ENCODE results near the gene CKAP5.

Gene CKAP5

DNA sequence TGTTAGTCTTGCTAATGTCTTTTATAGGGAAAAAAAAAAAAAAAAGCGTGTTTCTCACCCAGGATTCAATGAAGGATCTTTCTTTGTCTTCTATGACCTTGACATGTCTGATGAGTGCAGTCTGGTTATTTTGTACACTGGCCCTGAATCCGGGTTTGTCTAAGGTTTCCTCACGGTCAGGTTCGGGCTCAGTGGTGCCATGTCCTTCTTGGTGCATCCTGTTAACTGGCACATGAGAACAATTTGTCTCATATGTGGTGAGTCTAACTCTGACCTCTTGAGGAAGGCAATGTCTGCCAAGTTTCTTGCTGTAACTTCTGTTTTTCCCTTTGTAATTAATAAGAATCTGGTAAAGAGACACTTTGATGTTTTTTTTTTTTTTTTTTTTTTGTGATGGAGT, 114.5 kb downstream of the CKAP5 start:
- Histone ChIP-seq H3K18ac (ENCODE audit: low read length) (no peak overlapping the region), H2BK5ac (ENCODE audit: low read depth, low read length, poor library complexity) (no peak overlapping the region)
- WGBS (ENCODE audit: extremely low coverage, insufficient coverage, insufficient read length), result no CpG with 5 or more reads among the region's 4 CpGs

DNA sequence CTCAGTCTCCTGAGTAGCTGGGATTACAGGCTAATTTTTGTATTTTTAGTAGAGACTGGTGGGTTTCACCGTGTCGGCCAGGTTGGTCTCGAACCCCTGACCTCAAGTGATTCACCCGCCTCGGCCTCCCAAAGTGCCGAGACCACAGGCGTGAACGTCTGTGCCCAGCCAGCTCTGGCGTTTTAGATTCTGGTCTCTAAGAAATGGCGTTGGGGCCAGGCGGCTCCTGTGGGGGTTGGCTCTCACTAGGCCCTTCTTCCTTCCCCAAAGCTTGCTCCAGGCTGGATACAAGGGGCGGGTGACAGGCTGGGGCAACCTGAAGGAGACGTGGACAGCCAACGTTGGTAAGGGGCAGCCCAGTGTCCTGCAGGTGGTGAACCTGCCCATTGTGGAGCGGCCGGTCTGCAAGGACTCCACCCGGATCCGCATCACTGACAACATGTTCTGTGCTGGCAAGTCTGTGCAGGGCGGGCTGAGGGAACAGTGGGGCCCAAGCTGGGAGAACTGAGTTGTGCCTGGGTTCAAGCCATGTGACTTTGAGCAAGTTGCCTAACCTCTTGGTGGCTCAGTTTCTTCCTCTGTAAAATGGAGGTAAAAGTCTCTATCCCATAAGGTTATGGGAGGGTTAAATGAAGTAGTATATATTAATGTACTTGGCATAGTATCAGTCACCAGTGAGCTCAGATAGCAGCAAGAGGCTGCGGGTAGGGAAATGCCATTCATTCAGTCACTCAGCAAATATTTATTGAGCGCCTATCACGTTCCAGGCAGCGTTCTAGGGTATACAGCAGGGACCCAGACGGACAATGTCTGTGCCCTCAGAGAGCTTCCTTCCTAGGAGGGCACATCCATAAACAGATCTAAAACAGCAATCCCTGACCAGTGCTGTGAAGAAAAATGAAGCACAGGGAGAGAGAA, 116.7 kb downstream of the CKAP5 start:
- H3K18ac ChIP-seq (ENCODE audit: low read length), result no peak overlapping the region
- no peak overlapping the region for H4K12ac ChIP-seq (ENCODE audit: low read depth, low read length)
- no peak overlapping the region for H3K9ac ChIP-seq (ENCODE audit: low read length)
- H3K4ac ChIP-seq (ENCODE audit: low read depth, low read length), result no peak overlapping the region
- H3K4me3 ChIP-seq (ENCODE audit: low read depth, low read length), result no peak overlapping the region
- no peak overlapping the region for H2BK120ac ChIP-seq (ENCODE audit: insufficient read depth, low read length, poor library complexity)
- no peak overlapping the region for H2BK12ac ChIP-seq (ENCODE audit: low read length)
- H3K36me3 ChIP-seq (ENCODE audit: control insufficient read depth in 1 of 2, insufficient read depth in 2 of 2, low read length in 2 of 2), result no peaks in the 10 kb centered on the region
- no peak overlapping the region for H3K14ac ChIP-seq (ENCODE audit: low read length)
- peaks cover 0 to under 1% of the 10 kb centered on the region in 2 experiments for H3K4me1 ChIP-seq (ENCODE audit: control insufficient read depth in 1 of 2, insufficient read depth in 2 of 2, low read length in 2 of 2)
- no peak overlapping the region for H2BK5ac ChIP-seq (ENCODE audit: low read depth, low read length, poor library complexity)
- H2AFZ ChIP-seq (ENCODE audit: insufficient read depth, low read length, poor library complexity), result no peak overlapping the region
- H3K4me2 ChIP-seq (ENCODE audit: low read length), result no peak overlapping the region
- no peak overlapping the region for H4K91ac ChIP-seq (ENCODE audit: low read depth, low read length)
- H3K79me1 ChIP-seq (ENCODE audit: low read length), result no peaks in the 10 kb centered on the region
- no peak overlapping the region for H2AK5ac ChIP-seq (ENCODE audit: low read length)
- WGBS (ENCODE audit: extremely low coverage, insufficient coverage, insufficient read length), result no CpG with 5 or more reads among the region's 24 CpGs
- no peak overlapping the region for H4K8ac ChIP-seq (ENCODE audit: low read depth, low read length)
- H3K27me3 ChIP-seq (ENCODE audit: insufficient read depth, low read length), result no peaks in the 10 kb centered on the region
- DNase-seq, result peak in 1 of 2 donors; percentile 54
- no peaks in the 10 kb centered on the region for H3K9me3 ChIP-seq (ENCODE audit: insufficient read depth, low read depth, low read length)
- no peak overlapping the region for H3K23ac ChIP-seq (ENCODE audit: low read length)
- no peak overlapping the region for H3K27ac ChIP-seq (ENCODE audit: low read depth, low read length)
- H3K79me2 ChIP-seq (ENCODE audit: control insufficient read depth, insufficient read depth, low read length, poor library complexity), result no peaks in the 10 kb centered on the region

More for the DNA sequence above, 114.5 kb downstream of the CKAP5 start:
- no peak overlapping the region for H3K4ac ChIP-seq (ENCODE audit: low read depth, low read length)
- H3K9ac ChIP-seq (ENCODE audit: low read length), result no peak overlapping the region
- no peak overlapping the region for H3K4me3 ChIP-seq (ENCODE audit: low read depth, low read length)
- no peak overlapping the region for H3K14ac ChIP-seq (ENCODE audit: low read length)
- no peak overlapping the region for H2AFZ ChIP-seq (ENCODE audit: insufficient read depth, low read length, poor library complexity)
- no peaks in the 10 kb centered on the region for H3K79me2 ChIP-seq (ENCODE audit: control insufficient read depth, insufficient read depth, low read length, poor library complexity)
- no peaks in the 10 kb centered on the region for H3K36me3 ChIP-seq (ENCODE audit: control insufficient read depth in 1 of 2, insufficient read depth in 2 of 2, low read length in 2 of 2)
- no peak overlapping the region for H3K23ac ChIP-seq (ENCODE audit: low read length)
- H4K91ac ChIP-seq (ENCODE audit: low read depth, low read length), result no peak overlapping the region
- no peaks in the 10 kb centered on the region for H3K9me3 ChIP-seq (ENCODE audit: insufficient read depth, low read depth, low read length)
- H4K12ac ChIP-seq (ENCODE audit: low read depth, low read length), result no peak overlapping the region
- no peak overlapping the region for H3K27ac ChIP-seq (ENCODE audit: low read depth, low read length)
- no peak overlapping the region for H2BK120ac ChIP-seq (ENCODE audit: insufficient read depth, low read length, poor library complexity)
- no peaks in the 10 kb centered on the region for H3K4me1 ChIP-seq (ENCODE audit: control insufficient read depth in 1 of 2, insufficient read depth in 2 of 2, low read length in 2 of 2)
- H3K4me2 ChIP-seq (ENCODE audit: low read length), result no peak overlapping the region
- H2AK5ac ChIP-seq (ENCODE audit: low read length), result no peak overlapping the region
- no peak overlapping the region for H4K8ac ChIP-seq (ENCODE audit: low read depth, low read length)
- H3K79me1 ChIP-seq (ENCODE audit: low read length), result no peaks in the 10 kb centered on the region
- no peak overlapping the region for H2BK12ac ChIP-seq (ENCODE audit: low read length)
- no peak for DNase-seq
- no peaks in the 10 kb centered on the region for H3K27me3 ChIP-seq (ENCODE audit: insufficient read depth, low read length)

DNA sequence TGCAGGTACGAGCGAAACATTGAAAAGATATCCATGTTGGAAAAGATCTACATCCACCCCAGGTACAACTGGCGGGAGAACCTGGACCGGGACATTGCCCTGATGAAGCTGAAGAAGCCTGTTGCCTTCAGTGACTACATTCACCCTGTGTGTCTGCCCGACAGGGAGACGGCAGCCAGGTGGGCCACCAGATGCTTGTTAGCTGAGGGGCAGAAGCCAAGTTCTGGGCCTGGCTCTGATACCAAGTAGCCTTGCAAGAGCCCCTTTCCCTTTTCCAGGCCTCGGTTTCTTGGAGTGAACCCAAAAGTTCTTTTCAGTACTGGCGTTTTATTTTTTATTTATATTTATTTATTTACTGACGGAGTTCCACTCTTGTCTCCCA, 117.4 kb downstream of the CKAP5 start:
- no peak for DNase-seq
- no peak overlapping the region for H2BK120ac ChIP-seq (ENCODE audit: insufficient read depth, low read length, poor library complexity)
- H2BK12ac ChIP-seq (ENCODE audit: low read length), result no peak overlapping the region
- H2AK5ac ChIP-seq (ENCODE audit: low read length), result no peak overlapping the region
- no peak overlapping the region for H2BK5ac ChIP-seq (ENCODE audit: low read depth, low read length, poor library complexity)
- H3K79me2 ChIP-seq (ENCODE audit: control insufficient read depth, insufficient read depth, low read length, poor library complexity), result no peaks in the 10 kb centered on the region
- no peaks in the 10 kb centered on the region for H3K36me3 ChIP-seq (ENCODE audit: control insufficient read depth in 1 of 2, insufficient read depth in 2 of 2, low read length in 2 of 2)
- no peaks in the 10 kb centered on the region for H3K79me1 ChIP-seq (ENCODE audit: low read length)
- WGBS (ENCODE audit: extremely low coverage, insufficient coverage, insufficient read length), result no CpG with 5 or more reads among the region's 9 CpGs
- H3K9me3 ChIP-seq (ENCODE audit: insufficient read depth, low read depth, low read length), result no peaks in the 10 kb centered on the region
- H4K12ac ChIP-seq (ENCODE audit: low read depth, low read length), result no peak overlapping the region
- H3K9ac ChIP-seq (ENCODE audit: low read length), result no peak overlapping the region
- no peak overlapping the region for H3K27ac ChIP-seq (ENCODE audit: low read depth, low read length)
- H3K18ac ChIP-seq (ENCODE audit: low read length), result no peak overlapping the region
- no peak overlapping the region for H3K4ac ChIP-seq (ENCODE audit: low read depth, low read length)
- H3K27me3 ChIP-seq (ENCODE audit: insufficient read depth, low read length), result no peaks in the 10 kb centered on the region
- no peak overlapping the region for H3K4me2 ChIP-seq (ENCODE audit: low read length)
- H3K4me3 ChIP-seq (ENCODE audit: low read depth, low read length), result no peak overlapping the region
- H2AFZ ChIP-seq (ENCODE audit: insufficient read depth, low read length, poor library complexity), result no peak overlapping the region
- H4K8ac ChIP-seq (ENCODE audit: low read depth, low read length), result no peak overlapping the region
- no peak overlapping the region for H4K91ac ChIP-seq (ENCODE audit: low read depth, low read length)
- no peak overlapping the region for H3K14ac ChIP-seq (ENCODE audit: low read length)
- H3K4me1 ChIP-seq (ENCODE audit: control insufficient read depth in 1 of 2, insufficient read depth in 2 of 2, low read length in 2 of 2), result peaks cover 4 to 7% of the 10 kb centered on the region in 2 experiments
- no peak overlapping the region for H3K23ac ChIP-seq (ENCODE audit: low read length)

DNA sequence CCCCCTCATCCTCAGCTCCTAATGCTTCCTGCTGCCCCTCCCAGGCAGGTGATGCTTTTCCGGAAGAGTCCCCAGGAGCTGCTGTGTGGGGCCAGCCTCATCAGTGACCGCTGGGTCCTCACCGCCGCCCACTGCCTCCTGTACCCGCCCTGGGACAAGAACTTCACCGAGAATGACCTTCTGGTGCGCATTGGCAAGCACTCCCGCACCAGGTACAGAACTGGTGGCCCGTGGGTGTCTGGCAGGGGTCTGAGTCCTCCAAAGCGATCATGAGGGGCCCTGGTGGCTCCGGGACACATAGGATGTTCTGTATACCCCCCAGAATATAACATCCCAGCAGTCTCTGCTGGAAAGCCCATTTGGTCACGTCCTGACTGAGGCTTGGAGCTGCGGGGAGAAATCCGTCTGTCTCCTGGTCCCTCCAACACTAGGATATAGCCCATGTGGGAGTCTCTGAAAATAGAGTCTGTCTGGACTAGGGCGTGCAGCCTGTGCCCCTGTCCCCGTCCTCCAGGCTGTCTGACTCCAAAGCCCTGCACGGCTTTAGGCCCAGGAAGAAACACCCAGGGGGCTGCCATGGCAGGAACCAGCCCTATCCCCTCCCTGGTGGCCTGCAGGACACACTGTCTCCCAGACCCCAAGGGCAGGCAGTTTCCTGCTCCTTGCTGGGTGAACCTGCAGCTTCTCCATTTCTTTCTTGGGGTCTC, 118.0 kb downstream of the CKAP5 start:
- Histone ChIP-seq H2BK120ac (ENCODE audit: insufficient read depth, low read length, poor library complexity) (no peak overlapping the region), H3K79me1 (ENCODE audit: low read length) (no peaks in the 10 kb centered on the region), H3K4me2 (ENCODE audit: low read length) (no peak overlapping the region), H3K23ac (ENCODE audit: low read length) (no peak overlapping the region), H4K8ac (ENCODE audit: low read depth, low read length) (no peak overlapping the region), H3K4me3 (ENCODE audit: low read depth, low read length) (no peak overlapping the region), H3K27ac (ENCODE audit: low read depth, low read length) (no peak overlapping the region), H2BK12ac (ENCODE audit: low read length) (no peak overlapping the region), H3K18ac (ENCODE audit: low read length) (no peak overlapping the region), H3K4ac (ENCODE audit: low read depth, low read length) (no peak overlapping the region), H2BK5ac (ENCODE audit: low read depth, low read length, poor library complexity) (no peak overlapping the region), H3K14ac (ENCODE audit: low read length) (no peak overlapping the region), H3K9me3 (ENCODE audit: insufficient read depth, low read depth, low read length) (no peaks in the 10 kb centered on the region), H3K36me3 (ENCODE audit: control insufficient read depth in 1 of 2, insufficient read depth in 2 of 2, low read length in 2 of 2) (no peaks in the 10 kb centered on the region), H3K79me2 (ENCODE audit: control insufficient read depth, insufficient read depth, low read length, poor library complexity) (no peaks in the 10 kb centered on the region), H4K91ac (ENCODE audit: low read depth, low read length) (no peak overlapping the region), H3K4me1 (ENCODE audit: control insufficient read depth in 1 of 2, insufficient read depth in 2 of 2, low read length in 2 of 2) (peaks cover 4 to 7% of the 10 kb centered on the region in 2 experiments), H3K9ac (ENCODE audit: low read length) (no peak overlapping the region), H2AFZ (ENCODE audit: insufficient read depth, low read length, poor library complexity) (no peak overlapping the region), H3K27me3 (ENCODE audit: insufficient read depth, low read length) (no peaks in the 10 kb centered on the region), H4K12ac (ENCODE audit: low read depth, low read length) (no peak overlapping the region), H2AK5ac (ENCODE audit: low read length) (no peak overlapping the region)
- no peak for DNase-seq
- no CpG with 5 or more reads among the region's 17 CpGs for WGBS (ENCODE audit: extremely low coverage, insufficient coverage, insufficient read length)
